ENCODE measurements around the gene PPEF1.
"Not testable (repeated sequence)": the region's sequence is repeated elsewhere in the genome, so short reads cannot be mapped to it uniquely, and the experiment has no call there.

PPEF1 gene

GRCh38 chrX:18799911-18800310 lies 92.5 kb downstream of the PPEF1 start:
- DNase-seq = no peak

GRCh38 chrX:18809641-18810040 lies 102.2 kb downstream of the PPEF1 start:
- DNase-seq = no peak

- DNase-seq = no peak
Observed at GRCh38 chrX:18810416-18810815, 103.0 kb downstream of the PPEF1 start.

DNA sequence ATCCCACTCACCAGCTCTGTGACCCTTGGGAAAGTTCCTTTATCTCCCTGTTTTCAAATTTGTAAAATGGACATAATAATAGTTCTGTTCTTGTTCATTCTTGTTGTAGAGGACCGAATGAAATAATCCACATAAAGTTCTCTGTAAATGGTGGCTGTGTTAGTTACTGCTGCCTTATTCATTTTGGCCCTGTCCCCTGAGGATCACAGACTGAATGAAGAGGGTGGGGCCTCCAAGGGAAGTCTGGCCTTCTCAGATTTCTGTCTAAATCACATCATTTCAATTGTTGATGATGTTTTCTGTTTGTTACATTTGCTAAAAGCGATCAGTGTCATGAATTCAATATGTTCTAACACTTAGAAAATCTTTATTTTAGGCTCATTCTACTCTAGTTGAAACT lies 117.9 kb downstream of the PPEF1 start:
- no peak for DNase-seq

DNA sequence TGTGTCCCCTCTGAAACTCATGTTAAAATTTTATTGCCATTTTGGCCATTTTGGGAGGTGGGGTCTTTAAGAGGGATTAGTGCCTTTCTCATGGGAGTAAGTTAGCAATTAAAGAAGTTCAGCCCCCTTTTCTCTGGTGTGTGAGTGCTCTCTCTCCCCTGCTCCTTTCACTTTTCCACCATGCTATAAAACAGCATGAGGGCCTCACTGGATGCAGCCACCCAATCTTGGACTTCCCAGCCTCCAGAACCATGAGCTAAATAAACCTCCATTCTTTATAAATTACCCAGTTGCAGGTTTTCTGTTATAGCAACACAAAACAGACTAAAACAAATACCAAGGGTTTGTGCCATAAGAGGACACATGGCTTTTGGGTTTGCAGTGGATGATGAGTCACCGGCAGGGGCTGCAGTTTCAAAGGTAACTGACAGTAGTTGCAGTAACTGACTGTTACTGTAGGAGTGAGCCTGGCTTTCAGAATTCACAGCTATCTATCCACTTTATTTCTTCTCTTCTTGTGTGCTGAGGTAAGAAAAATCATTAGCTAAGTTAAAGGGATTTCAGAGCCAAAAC lies 121.5 kb downstream of the PPEF1 start:
- no peak for DNase-seq

DNA sequence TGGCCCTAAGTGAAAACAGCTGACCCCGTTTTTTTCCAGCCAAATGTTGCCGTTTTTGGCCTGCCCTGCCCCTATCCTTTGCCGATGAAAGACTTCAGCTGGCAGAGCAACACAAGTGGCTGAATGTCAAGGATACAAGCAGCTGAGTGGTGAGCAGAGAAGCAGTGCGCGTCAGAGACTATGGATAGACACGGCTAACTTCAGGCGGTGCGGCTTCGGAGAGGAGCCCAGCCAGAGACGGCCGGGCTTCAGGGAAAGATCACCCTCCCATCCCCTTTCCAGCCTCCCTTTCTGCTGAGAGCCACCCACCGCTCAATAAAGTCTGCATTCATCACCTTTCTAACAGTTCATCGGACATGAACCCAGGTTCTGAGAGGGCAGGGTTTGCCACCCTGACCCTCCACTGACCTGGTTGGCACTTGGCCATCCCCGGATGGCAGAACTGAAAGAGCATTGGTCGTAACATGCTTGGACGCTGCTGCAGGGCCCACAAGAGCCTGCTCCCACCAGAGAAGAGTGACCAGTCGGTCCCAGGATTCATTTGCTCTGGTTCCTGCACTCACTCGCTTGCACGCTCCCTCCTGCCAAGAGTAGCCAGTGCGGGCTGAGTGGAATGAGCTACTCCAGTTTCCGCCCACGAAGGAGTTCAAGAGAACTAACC lies 125.8 kb downstream of the PPEF1 start:
- no peak for DNase-seq

DNA sequence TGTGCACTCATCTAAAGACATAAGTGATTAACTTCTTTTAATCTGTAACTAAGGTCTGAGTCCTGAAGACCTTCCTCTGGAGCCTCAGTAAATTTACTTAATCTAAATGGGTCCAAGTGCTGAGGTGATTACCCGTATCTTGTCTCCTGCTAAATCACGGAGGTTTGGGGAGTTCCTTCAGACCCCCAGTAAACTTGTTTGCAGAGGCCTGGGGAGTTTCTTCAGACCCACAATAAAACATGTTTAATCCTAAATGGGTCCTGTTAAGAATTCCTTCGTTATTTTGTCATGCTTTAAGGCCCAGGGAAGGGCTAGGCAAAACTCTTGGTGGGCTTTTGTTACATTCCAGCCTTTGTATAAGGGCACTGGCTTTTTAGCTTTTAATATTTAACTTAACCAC lies 140.5 kb downstream of the PPEF1 start:
- DNase-seq = not testable (repeated sequence)

- peak; percentile 20 for DNase-seq
Observed at GRCh38 chrX:18855919-18856644, 148.6 kb downstream of the PPEF1 start.

- DNase-seq = no peak
Observed at GRCh38 chrX:18856645-18856997, 149.2 kb downstream of the PPEF1 start.

GRCh38 chrX:18861511-18861910 lies 154.1 kb downstream of the PPEF1 start:
- no peak for DNase-seq

GRCh38 chrX:18864390-18864920 lies 157.0 kb downstream of the PPEF1 start:
- no peak for DNase-seq

DNA sequence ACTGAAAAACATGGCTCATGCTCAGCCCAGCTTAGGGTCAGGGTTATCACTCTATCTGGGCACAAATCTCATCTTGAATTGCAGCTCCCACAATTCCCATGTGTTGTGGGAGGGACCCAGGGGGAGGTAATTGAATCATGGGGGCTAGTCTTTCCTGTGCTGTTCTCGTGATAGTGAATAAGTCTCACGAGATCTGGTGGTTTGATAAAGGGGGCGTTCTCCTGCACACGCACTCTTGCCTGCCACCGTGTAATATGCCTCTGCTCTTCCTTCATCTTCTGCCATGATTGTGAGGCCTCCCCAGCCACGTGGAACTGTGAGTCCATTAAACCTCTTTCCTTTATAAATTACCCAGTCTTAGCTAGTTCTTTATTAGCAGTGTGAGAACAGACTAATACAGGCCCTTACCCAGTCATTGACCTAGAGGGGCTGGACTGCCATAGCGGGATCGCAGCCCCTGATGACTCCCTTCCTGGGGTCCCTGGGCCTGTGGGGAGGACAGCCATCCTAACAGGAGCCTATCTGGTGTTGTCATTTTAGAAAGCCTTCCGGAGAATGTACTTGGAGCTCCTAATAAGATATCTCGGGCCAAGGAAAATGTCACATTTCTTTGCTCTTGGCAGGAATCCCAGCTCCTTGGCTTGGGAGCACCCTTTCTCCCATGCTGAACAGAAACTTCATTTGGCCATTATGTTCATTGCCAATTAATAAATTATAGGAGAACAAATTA lies 163.9 kb downstream of the PPEF1 start:
- DNase-seq = no peak

GRCh38 chrX:18871970-18872369 lies 164.5 kb downstream of the PPEF1 start:
- DNase-seq = no peak

DNA sequence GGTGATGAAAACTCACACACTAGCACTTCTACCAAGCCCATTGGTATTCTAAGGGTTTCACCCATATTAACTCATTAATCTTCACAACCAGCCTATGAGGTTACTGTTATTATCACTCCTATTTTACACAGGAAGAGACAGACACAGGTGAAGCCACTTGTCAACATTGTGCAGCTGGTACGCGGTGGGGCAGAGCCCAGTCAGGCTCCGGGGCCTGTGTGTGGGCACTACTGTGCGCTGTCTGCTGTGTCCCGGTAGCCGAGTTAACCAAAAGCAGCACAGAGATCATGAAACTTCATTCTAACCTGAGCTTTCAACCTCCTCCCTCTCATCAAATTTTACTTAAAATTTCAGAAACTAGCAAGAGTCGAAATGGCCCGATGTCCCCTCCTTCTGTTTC lies 165.2 kb downstream of the PPEF1 start:
- no peak for DNase-seq

GRCh38 chrX:18873189-18873791 lies 165.8 kb downstream of the PPEF1 start:
- DNase-seq = no peak

DNA sequence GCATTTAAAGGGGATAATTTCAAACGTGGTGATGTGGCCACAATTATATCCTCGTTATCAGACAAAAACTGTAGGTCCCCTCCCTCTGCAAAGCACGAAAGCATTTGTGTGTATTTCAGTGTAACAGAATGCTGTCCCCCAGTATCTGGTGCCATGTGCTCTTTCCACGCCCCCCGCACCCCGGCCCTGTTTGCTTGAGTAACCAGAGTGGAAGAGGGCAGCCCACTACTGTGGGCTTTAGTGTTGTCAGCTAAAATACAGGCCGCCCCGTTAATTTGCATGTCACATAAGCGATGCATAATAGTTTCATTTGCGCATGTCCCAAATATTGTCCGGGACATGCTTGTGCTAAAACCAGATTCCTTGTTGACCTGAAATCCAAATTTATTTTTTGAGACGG lies 166.4 kb downstream of the PPEF1 start:
- no peak for DNase-seq

GRCh38 chrX:18874560-18875255 lies 167.3 kb downstream of the PPEF1 start:
- DNase-seq = no peak

DNA sequence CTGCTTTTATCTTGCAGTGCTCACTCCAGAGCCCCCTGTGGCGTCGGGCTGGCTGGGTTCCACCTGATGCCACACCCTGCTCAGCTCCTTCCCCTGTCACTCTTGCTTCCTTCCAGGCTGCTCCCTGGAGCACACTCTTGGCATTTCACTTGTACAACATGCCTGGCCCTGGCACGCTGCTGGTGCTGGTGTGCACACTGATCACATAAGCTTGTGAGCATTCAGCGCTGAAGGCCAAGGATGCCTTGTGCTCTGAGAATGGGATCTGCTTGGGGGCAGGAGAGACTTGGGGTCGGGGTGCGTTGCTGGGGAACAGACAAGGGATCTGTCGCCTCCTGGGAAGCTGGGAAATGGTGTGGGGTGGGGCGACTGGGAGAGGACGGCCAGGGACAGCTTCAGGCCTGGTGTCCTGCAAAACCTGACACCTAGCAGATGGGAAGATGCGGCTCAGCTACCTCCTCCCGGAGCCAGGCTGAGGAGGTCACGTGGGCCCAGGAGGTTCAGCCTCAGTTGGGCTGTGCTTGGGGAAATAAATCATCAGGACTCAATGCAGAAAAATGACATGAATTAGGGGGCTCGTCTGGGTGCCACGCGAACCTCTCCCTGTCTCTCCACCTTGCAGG lies 167.9 kb downstream of the PPEF1 start:
- no peak for DNase-seq

- no peak for DNase-seq
Observed at GRCh38 chrX:18877469-18877868, 170.0 kb downstream of the PPEF1 start.
